HG03175 (cell line): ENCODE data around the gene PACSIN1.

Experiments used
- ATAC-seq: cut with Tn5 transposase; IDR thresholded peaks from one replicate; pipeline ENCODE4 v1.9.1; 2021; ENCODE audit warnings: mild to moderate bottlenecking, moderate library complexity; ENCODE audit not compliant: unreplicated experiment

The PACSIN1 gene

DNA sequence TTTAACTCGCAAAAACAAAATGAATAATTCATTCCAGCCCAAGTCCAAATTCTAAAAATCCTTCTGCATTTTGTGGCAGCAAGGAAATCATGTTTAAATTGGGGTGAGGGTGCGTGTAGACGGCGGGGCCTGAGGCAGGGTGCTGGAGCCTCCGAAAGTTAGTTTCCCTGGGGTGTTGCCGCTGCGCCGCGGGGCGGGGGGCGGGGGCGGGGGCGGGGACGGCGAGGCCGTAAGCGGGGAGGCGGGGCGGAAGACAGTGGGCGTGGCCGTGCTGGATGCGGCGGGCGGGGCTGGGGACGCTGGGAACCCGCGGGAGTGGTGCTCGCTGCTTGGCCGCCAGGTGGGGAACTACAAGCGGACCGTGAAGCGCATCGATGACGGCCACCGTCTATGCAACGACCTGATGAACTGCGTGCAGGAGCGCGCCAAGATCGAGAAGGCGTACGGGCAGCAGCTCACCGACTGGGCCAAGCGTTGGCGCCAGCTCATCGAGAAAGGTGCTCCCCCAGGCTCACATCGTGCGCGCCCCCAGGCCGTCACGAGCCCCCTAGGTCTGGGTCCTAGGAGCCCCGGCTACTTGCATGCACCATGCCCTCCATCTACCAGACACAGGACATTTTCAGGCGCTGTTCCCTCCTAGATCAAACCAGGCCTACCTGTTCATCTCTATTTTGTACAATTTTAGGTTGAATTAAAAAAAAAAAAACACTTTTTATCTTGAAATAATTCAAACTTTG, 61.3 kb downstream of the PACSIN1 start:
- peak; percentile 86 for ATAC-seq

DNA sequence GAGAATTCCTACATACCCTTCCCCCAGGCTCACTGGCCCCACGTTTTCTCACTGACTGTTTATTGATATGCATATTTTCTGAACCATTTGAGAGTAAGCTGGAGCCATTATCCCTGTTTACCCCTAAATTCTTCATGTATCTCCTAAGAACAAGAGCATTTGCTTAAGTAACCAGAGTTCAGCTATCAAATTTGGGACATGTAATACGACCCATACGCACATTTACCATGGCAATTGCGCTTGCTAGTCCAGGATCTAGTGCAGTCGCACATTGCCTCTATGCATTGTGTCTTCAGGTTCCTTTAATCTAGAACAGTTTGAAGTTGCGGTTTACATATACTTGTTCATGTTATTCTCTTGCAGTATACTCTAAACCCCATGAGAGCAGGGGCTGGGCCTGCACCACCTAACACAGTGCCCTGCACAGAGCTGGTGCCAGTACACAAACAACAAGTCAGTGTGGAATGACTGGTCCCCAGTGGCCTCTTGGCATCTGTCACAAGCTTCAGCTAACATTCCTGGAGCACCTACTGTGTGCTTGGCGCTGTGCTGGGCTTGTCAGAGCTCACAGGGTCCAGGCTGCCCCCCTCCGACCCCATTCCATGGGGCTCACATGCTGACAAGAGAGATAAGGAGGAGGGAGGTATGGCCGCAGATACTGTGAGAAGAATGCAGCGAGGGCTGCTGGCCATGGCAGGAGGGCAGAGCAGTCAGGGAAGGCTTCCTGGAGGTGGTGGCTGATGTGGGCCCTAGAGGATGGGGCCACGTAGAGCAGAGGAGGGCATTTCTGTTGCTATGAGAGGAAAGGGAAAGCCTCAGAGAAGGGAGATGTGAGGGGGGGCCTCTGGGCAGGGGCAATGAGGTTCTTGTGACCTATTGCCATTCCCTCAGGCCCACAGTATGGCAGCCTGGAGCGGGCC, 62.1 kb downstream of the PACSIN1 start:
- no peak for ATAC-seq

DNA sequence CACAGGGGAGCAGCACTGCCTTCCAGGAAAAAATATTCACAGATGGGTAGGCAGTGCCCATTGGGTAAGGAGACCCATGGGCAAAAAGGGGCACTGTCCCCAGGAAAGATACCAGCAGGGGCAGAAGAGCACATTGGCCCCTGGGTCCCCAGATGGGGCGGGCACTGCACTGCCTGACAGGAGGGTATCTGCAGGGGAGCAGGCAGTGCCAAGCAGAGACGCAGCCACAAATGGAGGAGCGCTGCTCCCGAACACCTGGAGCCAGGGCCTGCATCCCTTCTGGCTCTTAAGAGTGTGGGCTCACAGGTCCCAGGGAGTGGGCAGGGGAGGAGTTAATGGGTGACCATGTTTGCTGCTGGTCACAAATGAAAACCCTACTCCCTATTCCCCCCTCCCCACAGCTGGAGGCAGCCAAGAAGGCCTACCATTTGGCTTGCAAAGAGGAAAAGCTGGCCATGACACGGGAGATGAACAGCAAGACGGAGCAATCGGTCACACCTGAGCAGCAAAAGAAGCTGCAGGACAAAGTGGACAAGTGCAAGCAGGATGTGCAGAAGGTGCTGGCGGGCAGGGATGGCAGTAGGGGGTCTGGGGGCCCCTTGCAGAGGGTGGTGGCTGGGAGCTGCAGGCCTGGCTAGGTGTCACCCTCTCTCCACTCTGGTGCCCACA, 63.3 kb downstream of the PACSIN1 start:
- ATAC-seq: no peak

DNA sequence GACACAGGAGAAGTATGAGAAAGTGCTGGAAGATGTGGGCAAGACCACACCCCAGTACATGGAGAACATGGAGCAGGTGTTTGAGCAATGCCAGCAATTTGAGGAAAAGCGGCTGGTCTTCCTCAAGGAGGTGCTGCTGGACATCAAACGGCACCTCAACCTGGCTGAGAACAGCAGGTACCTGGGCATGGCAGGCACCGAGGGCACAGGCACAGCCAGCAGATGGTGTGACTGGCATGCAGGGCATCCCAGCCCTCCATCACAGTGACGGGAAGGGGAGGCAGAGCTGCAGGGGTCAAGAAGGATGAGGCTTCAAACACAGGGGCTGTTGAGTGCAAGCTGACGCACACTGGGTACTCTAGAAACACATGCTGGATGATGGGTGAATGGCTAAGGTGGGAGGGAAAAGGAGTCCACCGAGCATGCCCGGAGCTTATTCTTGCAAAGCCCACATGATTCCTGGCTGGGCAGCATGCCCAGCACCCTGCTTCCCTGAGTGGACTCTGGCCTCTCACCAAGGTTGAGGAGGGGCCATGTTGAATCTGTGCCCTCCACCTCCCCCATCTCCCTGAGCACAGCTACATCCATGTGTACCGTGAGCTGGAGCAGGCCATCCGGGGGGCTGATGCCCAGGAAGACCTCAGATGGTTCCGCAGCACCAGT, 63.9 kb downstream of the PACSIN1 start:
- no peak for ATAC-seq

DNA sequence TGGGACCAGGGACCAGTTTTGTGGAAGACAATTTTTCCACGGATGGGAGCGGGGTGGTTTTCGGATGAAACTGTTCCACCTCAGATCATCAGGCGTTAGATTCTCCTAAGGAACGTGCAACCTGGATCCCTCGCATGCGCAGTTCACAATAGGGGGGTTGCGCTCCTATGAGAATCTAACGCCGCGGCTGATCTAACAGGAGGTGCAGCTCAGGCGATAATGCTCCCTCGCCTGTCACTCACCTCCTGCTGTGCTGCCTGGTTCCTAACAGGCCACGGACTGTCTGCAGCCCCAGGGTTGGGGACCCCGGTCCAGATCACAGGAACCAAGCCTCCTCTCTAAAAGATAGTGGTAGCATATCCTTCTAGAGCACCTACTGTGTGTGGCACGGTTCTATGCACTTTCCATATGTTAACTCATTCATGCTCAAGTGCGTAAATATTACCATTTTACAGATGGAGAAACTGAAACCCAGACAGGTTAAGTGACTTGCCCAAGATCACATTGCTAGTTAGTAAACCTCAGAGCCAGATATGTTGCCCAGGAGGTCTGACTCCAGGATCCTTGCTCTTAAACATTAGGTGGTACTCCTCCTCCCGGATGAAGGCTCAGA, 65.0 kb downstream of the PACSIN1 start:
- ATAC-seq: no peak

DNA sequence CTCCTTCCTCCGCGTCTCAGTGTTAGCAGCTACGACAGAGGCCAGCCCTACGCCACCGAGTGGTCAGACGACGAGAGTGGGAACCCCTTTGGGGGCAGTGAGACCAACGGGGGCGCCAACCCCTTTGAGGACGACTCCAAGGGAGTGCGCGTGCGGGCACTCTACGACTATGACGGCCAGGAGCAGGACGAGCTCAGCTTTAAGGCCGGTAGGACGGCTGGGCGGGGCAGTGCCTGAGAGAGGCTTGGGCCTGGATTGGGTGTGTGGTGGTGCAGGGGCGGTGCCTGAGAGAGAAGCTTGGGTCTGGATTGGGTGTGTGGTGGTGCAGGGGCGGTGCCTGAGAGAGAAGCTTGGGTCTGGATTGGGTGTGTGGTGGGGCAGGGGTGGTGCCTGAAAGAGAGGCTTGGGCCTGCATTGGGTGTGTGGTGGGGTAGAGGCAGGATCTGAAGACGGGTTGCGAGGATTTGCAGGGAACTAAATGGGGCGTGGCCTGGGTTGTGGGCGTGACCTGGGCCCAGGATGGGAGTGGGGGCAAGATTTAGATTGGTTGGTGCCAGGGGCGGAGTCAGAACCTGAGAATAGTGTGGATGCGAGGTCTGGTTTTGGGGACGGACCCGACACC, 65.8 kb downstream of the PACSIN1 start:
- no peak for ATAC-seq

DNA sequence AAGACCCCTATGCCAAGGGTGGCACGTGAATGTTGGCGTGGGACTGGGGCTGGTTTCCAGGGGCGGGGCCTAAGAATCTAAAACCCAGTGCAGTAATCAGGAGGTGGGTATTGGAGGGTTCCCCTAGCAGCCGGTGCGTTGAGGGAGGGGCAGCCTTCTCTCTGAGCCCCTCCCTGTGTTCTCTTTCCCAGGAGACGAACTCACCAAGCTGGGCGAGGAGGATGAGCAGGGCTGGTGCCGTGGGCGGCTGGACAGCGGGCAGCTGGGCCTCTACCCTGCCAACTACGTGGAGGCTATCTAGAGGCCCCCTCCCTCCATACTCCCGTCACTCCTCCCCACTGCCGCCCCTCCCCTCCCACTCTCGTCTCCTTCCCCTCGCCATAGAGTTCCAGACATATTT, 66.4 kb downstream of the PACSIN1 start:
- no peak for ATAC-seq

DNA sequence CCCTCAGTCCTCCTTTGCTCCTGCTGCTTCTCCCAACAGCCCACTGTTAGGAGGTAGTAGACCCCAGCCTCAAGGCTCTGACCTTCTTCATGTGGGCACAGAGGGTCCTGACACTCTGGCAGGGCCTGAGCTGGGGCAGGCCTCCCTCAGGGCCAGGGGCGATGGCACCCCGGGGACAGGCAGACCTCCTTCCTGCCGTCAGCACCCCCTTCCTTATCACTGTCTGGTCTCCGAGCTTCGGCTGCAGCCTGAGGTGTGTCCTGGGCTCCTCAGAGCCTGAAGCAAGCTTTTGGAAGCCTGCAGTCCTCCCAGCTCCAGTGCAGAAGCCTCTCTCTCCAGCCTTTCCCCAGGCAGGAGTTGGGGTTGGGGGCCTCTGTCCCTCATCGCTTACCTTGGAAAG, 68.3 kb downstream of the PACSIN1 start:
- no peak for ATAC-seq

DNA sequence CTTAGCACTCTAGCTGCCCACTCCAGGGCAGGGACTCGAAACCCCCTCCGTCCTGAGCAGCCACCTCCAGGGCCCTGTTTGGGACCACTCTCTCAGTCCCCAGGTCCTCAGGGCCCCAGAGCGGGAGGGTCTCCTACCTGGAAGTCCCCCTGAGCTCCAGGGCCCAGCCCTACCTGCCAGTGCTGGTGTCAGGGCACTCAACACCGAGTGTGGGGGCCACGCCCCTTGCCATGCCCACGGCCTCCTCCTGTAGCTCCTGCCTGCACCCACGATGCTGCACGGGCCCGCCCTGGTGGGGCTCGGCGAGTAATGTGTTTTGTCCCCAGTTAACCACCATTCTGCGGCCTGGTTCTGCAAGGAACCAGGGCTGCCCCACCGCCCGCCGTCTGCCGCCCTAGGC, 68.8 kb downstream of the PACSIN1 start:
- ATAC-seq: no peak

DNA sequence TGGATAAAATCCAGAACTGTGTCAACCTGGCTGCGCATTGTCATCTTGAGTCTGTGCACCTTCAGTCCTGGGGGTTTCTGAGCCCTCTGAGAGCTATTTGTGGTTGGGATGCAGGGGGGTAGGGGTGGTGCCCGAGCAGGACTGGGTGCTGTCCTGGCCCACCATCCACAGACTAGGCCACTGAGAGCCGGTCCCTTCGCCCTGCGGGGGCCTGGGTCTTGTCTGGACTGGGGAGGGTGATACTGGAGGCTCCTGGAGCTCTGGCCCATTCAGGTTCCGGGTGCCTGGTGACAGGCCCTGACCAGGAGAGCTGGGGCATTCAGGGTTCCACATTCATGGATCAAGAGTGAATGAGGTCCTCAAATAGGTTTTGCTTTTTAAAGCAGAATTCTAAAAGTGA, 69.3 kb downstream of the PACSIN1 start:
- no peak for ATAC-seq

DNA sequence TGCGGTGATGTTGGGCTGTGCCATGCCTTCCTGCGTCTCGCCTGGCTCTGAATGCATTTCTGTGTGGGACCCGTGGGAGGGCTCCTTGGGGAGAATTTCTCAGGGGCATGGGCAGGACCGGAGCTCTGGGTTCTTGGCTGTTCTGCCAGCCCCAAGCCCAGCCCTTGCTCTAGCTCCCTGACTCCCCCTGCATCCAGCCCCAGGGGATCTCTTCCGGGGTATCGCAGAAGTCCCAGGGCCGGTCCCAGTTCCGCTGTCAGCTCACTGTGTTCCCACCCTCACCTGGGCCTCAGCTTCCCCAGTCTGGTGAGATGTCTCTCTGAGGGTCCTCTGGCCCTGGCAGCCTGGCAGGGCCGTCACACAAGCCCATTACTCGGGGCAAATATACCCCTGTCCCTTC, 69.8 kb downstream of the PACSIN1 start:
- ATAC-seq: no peak

DNA sequence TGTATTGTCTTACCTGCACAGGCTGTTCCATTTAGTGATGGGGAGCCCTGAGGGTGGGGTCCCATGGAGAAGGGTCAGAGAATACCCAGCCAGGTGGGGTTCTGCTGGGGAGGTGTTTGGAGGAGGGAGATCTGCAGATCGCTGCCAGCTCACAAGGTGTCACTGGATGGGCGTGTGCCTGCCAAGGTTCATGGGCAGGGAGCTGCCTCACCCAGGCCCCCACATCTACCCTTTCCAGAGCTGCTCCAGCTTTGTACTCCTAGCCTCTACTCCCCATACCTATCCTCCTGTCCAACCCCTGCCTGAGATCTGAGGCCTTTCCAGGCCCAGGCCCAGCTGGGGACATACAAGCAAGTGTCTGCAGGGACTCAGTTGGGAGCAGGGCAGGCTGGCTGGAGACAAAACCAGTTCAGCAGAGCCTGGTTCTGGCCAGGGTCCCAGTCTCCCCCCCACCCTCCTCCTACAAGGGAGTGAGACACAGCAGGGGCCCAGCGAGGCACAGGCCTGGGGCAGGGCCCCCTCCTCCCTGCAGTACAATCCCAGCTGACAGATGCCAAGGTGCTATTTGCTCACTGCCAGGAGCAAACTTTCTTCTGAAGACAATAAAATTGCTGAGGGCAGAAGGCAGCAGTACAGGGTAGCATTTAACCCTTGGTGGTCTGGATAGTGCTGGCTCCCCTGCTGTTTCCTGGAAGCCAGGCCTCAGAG, 70.5 kb downstream of the PACSIN1 start:
- no peak for ATAC-seq

DNA sequence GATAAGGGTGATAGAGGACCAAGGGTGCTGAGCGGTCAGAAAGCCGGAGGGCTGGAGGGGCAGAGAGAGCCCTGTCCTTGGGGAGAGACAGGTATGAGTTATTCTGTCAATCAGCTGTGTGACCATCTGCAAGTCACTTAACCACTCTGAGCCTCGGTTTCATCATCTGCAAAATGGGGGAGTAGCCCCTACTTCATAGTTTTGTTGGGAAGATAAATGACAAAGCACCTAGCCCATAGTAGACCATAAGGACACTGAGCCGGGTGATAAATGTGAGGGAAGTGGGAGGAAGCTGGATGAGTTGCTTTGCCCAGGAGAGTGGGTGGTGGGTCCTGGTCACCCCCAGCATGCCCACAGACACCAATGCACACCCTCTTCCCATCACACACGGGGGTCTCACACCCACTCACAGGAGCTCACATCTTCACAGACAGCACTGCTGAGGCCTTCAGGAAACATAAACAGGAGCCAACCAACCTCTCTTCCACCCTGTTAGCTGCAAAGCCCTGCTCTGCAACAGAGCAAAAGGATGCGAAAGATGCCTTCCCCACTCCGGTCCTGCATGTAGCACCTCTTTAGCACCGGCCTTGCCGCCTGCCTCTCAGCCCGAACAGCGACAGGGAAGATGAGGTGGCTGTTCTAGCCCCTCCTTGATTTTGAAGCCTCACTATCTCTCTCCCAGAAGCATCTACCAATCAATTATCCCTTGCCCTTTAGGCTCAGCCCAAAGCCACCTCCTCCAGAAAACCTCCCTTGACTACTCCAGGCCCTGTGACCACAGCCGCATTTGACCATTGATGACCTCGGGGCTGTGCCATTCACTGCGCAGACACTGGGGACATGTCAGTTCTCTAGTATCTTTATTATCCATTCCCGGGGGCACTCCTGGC, 71.3 kb downstream of the PACSIN1 start:
- no peak for ATAC-seq

DNA sequence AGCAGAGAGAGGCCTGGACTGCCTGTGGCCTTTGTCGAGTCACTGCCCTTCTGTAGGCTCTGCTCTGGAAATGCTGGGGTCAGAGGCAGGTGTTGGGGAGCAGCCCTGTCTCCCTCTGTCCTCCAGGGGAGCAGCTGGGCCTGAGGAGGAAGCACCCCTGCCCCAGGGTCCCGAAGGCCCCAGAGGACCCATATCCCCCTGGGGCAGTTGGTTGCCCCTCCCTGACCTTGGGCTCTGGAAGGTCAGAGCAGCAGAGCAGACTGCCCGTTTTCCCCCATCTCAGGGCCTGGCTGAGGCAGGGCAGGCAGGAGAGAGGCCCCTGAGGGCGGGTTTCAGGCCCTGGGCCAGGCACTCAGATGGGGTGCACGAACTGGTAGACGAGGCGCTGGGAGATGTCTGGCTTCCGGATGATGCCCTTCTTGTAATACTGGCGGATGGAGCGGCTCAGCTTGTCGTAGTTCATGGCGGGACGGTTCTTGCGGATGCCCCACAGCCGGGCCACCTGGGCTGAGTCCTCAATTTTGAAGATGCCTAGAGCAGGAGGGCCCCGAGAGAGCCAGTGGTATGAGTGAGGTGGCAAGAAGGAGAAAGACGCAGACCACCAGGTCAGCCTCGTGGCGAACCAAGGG, 72.2 kb downstream of the PACSIN1 start:
- ATAC-seq: no peak

DNA sequence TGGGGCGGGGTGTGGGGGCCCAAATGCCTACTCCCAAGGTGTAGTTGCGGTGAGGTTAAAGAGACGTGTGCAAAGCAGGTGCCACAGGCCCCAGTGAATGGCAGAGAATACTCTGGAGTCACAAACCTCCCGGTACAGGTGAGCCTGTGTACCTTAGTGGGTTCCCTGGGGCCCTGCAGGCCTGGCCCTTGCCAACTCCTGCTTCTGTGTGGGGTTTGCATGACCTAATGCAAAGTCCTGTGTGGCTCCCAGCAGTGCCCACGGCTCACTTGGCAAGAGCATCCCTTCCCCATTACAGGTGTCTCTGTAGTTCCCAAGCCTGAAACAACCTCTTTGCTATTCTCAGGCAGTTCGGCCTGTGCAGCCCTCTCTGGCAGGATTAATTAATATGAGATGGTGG, 72.7 kb downstream of the PACSIN1 start:
- no peak for ATAC-seq

DNA sequence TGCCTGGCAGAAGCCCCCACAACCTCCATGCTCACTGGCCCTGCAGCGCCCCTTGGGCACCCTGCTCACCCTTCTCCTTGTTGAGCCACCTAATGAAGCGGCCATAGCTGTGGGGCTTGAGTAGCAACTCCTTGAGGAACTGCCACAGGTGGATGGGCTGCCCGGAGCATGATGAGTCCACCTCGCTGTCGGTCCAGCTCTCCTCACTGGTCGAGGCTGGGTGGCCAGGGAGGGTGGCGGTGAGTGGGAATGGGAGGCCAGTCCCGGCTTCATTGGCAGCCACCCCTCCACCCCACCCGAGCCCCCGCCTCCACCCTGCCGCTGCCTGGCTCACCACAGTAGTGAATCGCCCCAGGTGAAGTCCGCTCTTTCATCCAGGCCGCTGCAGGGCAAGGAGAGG, 73.3 kb downstream of the PACSIN1 start:
- ATAC-seq: no peak

DNA sequence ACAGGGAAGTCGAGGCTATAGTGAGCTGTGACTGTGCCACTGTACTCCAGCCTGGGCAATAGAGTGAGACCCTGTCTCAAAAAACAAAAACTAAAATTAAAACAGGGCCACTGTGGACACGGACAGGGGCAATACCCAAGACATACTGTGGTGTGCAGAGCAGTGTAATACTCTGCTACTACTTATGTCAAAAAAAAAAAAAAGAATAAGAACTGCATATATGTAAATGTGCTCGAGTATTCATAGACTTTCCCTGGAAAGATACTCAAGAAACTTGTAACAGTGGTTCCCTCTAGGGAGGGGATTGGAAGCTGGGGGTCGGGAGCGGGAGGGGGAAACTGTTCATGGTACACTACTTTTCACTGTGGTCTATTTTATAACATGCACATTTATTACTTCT, 74.3 kb downstream of the PACSIN1 start:
- ATAC-seq: no peak

DNA sequence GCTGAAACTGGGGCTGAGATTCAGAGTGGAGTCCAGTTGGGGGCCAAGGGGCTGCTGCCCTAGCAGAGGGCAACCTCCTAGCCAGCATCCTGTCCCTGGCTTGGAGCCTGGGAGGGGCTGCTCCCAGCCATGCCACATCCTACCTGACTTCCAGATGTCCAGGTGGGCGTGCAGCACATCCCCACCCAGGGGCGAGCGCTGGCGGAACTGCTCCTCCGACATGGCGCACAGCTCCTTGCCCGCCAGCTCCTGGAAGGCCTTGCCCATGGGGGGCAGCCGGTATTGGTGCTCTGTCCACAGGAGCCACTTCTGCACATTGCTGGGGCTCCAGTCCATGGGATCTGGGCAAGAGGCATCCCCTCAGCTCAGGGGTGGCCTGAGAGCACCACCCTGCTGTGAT, 75.0 kb downstream of the PACSIN1 start:
- ATAC-seq: no peak
